Liver (tissue), 3 donors: ENCODE results near the gene GMPR2.

Experiments used
- ATF3 ChIP-seq: IDR thresholded peaks from 2 replicates; pipeline ENCODE4 v1.6.1; 2016; ENCODE audit warnings: antibody characterized with exemption
- FOXA1 ChIP-seq: IDR thresholded peaks from 2 replicates; pipeline ENCODE4 v1.6.1; 2016; ENCODE audit warnings: antibody characterized with exemption
- GABPA ChIP-seq, 2 donors: IDR thresholded peaks in 1 of 2; conservative IDR thresholded peaks in 1 of 2; 2 replicates each; pipeline ENCODE4 v1.6.1; 2016; ENCODE audit warnings: antibody characterized with exemption in 2 of 2, mild to moderate bottlenecking in 1 of 2, moderate library complexity in 1 of 2
- HNF4A ChIP-seq, 2 donors: conservative IDR thresholded peaks; 2 replicates each; pipeline ENCODE4 v1.6.1; 2016; ENCODE audit warnings: antibody characterized with exemption in 2 of 2, mild to moderate bottlenecking in 2 of 2
- HNF4G ChIP-seq: IDR thresholded peaks from 2 replicates; pipeline ENCODE4 v1.6.1; 2016; ENCODE audit warnings: antibody characterized with exemption
- JUND ChIP-seq, 2 donors: IDR thresholded peaks; 2 replicates each; pipeline ENCODE4 v1.6.1; 2016; ENCODE audit warnings: antibody characterized with exemption in 2 of 2
- MAX ChIP-seq: IDR thresholded peaks from 2 replicates; pipeline ENCODE4 v1.6.1; 2016; ENCODE audit warnings: antibody characterized with exemption
- RAD21 ChIP-seq, 2 donors: IDR thresholded peaks; 2 replicates each; pipeline ENCODE4 v1.6.1; 2016; ENCODE audit warnings: antibody characterized with exemption in 2 of 2, mild to moderate bottlenecking in 2 of 2
- RXRA ChIP-seq, 2 donors: IDR thresholded peaks; 2 replicates each; pipeline ENCODE4 v1.6.1; 2017 to 2018; ENCODE audit warnings: antibody characterized with exemption in 2 of 2, mild to moderate bottlenecking in 1 of 2
- TAF1 ChIP-seq: conservative IDR thresholded peaks from 2 replicates; pipeline ENCODE4 v1.6.1; 2016; ENCODE audit warnings: antibody characterized with exemption, mild to moderate bottlenecking
- YY1 ChIP-seq: IDR thresholded peaks from 2 replicates; pipeline ENCODE4 v1.6.1; 2016; ENCODE audit warnings: antibody characterized with exemption, mild to moderate bottlenecking
- ZBTB33 ChIP-seq: IDR thresholded peaks from 2 replicates; pipeline ENCODE4 v1.6.1; 2016; ENCODE audit warnings: antibody characterized with exemption
- TF ChIP-seq, protein P1 (sequence below): fragments of 150-350 bp; IDR thresholded peaks from 2 replicates; pipeline ENCODE4 v1.5.1; 2017; ENCODE audit warnings: improper control_type of control experiment, low read depth, low read length; ENCODE audit not compliant: missing input control
- TF ChIP-seq, protein P2 (sequence below): IDR thresholded peaks from 2 replicates; pipeline ENCODE4 v1.6.1; 2016; ENCODE audit warnings: antibody characterized with exemption, mild to moderate bottlenecking
- donor health status: healthy.
- donor health status: healthy.

DNA sequence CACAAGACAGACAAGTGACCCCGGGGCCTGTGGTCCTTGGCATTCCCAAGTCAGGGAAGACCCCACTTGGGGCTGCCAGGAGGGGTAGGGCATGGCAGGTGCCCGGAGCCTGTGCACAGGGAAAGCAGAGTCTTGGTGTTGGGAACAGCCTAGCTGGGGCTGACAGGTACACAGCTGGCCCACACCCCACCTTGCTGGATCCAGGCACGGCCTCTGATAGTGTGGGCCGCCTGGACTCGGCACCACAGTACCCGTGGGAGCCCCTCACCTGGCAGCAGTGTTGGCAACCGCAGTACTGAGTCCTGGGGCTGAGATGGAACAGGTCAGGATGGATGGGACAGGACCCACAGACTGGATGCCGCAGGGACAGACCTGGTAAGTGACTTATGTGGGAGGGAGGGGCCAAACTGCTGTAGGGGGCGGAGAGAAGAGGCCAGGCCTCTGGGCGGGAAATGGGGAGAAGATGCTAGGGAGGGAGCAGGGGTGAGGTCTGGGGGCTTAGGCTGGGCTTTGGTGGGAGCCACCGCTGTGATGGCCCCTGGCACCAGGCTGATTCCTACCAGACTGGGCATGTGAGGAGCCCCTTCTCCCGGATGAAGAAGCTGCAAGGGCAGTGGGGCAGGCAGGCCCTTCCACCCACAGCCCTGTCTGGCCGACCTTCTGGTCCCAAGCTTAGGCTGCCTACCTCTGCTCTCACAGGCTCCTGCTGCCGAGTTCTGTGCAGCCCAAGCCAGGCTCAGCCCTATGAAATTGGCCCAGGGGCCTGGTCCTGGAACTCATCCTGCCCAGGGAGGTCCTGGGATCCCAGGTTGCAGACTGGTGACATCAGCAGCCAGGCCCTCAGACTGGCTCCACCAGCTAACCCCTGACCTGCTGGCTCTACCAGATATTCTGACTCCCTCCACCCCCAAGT, 30.3 kb downstream of the GMPR2 start, which contains the start of gene TGM1:
- TF ChIP-seq, protein P1, sequence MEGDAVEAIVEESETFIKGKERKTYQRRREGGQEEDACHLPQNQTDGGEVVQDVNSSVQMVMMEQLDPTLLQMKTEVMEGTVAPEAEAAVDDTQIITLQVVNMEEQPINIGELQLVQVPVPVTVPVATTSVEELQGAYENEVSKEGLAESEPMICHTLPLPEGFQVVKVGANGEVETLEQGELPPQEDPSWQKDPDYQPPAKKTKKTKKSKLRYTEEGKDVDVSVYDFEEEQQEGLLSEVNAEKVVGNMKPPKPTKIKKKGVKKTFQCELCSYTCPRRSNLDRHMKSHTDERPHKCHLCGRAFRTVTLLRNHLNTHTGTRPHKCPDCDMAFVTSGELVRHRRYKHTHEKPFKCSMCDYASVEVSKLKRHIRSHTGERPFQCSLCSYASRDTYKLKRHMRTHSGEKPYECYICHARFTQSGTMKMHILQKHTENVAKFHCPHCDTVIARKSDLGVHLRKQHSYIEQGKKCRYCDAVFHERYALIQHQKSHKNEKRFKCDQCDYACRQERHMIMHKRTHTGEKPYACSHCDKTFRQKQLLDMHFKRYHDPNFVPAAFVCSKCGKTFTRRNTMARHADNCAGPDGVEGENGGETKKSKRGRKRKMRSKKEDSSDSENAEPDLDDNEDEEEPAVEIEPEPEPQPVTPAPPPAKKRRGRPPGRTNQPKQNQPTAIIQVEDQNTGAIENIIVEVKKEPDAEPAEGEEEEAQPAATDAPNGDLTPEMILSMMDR: no peak
- TF ChIP-seq MAX (no peak), RAD21 (IDR thresholded peaks at IDR 0.05) (no peak), GABPA (IDR thresholded peaks at IDR 0.05 in 1 of 2, conservative IDR thresholded peaks at IDR 0.05 in 1 of 2) (no peak), HNF4A (conservative IDR thresholded peaks at IDR 0.05) (no peak), YY1 (no peak), ZBTB33 (no peak), HNF4G (no peak), RXRA (IDR thresholded peaks at IDR 0.05) (no peak), FOXA1 (no peak), TAF1 (no peak), ATF3 (no peak), JUND (IDR thresholded peaks at IDR 0.05) (no peak)
- TF ChIP-seq, protein P2, sequence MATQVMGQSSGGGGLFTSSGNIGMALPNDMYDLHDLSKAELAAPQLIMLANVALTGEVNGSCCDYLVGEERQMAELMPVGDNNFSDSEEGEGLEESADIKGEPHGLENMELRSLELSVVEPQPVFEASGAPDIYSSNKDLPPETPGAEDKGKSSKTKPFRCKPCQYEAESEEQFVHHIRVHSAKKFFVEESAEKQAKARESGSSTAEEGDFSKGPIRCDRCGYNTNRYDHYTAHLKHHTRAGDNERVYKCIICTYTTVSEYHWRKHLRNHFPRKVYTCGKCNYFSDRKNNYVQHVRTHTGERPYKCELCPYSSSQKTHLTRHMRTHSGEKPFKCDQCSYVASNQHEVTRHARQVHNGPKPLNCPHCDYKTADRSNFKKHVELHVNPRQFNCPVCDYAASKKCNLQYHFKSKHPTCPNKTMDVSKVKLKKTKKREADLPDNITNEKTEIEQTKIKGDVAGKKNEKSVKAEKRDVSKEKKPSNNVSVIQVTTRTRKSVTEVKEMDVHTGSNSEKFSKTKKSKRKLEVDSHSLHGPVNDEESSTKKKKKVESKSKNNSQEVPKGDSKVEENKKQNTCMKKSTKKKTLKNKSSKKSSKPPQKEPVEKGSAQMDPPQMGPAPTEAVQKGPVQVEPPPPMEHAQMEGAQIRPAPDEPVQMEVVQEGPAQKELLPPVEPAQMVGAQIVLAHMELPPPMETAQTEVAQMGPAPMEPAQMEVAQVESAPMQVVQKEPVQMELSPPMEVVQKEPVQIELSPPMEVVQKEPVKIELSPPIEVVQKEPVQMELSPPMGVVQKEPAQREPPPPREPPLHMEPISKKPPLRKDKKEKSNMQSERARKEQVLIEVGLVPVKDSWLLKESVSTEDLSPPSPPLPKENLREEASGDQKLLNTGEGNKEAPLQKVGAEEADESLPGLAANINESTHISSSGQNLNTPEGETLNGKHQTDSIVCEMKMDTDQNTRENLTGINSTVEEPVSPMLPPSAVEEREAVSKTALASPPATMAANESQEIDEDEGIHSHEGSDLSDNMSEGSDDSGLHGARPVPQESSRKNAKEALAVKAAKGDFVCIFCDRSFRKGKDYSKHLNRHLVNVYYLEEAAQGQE: no peak
